T follicular helper cell (primary cell): ENCODE data around the gene COL4A1.

Experiments
- DNase-seq: peaks from one replicate; pipeline ENCODE4 v3.0.0-alpha.2; 2020; ENCODE audit warnings: low read depth

Gene COL4A1

DNA sequence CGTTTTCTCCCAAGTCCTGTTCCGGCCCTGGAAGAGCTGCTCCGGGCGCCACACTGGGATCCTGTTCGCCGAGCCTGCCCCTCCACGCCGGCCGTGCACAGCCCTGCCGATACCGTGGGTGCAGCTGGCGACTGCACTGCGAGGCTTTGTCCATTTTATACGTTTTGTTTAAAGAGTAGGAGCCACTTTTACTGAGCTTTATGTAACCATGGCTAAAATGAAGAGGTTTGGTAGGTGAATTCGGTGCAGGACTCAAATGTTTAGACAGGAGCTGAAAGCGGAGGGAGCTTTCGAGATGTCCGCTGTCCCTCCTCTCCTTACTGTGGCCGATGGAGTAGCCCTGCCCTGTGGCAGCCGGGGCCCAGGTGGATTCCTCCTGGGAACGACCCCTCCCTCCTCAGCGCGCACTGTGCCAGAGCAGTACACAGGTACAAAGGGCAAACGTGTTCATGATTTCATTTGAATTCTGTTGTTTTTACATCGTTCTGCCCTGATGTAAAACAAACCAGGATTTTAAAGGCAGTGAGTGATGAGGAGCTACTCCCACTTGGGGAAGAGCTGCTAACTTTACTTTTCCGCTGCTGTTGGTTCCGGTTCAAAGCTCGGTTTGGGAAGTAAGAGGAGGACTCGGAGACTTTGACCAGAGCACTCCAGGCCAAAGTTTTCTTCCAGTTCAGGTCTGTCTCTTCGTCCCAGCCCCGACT lies 1.9 kb upstream of the COL4A1 start:
- no peak for DNase-seq

DNA sequence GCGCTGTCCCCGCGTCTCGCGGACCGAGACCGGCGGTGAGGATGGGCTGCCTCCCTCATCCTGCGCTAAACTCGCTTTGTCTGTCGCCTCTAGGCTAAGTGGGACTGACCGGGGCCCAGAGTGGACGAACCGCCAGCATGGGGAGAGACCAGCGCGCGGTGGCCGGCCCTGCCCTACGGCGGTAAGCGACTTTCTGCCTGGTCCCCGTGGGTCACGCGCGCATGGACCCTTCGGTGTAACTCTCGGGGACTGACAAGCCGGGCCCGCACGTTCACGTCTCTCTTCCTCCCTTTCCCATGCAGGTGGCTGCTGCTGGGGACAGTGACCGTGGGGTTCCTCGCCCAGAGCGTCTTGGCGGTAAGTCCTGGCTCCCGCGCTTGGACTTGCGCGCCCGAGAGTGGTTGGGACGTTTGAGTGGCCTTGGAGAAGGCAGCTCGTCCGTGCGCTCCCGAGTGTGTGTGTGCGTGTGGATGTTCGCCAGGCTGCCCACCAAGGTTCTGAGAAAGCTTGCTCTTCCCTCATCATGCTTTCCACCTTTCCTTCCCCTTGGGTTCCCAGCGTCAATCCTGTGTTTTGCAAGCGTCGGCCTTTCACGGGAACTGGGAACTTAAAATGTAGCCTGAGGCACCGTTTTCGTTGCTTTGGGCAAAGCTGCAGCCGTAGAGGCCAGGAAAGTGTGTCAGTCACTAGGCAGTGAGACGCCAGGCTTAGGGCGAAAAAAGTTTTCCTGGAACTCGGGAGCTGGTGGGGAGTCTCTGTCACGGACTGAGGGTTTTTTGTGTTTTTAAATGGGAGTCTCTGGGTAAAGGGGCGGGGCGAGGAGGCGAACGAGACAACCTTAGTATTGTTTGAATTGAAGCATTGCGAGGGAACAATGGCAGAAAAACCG lies 1.1 kb upstream of the COL4A1 start:
- no peak for DNase-seq

DNA sequence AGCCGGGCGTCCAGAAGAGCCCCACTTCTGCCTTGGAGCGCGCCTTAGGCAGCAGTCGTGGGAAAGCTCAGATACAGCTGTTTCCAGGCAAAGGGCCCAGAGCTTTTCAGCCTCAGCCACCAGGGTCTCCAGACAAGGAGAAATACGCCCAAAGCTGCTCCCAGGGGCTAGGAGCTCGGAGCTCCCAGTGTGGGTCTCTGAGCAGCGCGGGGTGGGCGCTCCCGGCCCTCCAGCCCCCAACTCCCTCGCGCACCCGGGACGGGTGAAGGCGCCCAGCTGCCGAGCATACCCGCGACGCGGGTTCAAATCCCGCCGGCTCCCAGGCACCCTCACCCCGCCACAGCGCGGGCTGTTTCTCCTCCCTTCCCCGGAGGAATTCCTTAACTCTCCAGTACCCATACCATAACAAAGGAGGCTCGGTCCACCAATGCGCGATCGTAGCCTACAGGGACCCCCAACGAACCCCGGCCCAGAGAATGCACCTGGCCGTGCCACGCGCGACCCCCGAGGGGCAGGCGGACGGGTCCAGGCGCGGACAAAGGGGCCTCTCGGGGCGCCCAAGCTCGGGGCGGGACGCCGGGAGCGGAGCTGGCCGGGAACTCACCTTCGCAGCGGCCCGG lies 507 bp downstream of the COL4A1 start:
- DNase-seq: no peak

DNA sequence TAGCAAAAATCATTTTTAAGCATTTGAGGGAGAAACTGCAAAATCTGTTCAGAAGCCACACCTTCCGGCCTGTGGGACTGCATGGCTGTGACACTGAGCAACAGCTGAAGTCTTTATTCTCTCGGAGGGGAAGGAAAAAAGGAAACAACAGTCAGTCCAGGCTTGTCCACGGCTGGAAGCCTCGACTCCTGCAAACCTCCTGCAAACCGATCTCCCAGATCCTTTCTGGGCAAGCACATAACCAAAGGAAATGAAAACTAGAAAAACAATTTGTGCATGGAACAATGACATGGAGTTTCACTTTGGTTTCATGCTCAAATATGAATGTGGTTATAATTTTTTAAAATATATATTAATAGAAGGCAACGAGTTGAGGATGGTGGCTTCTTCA lies 1.0 kb downstream of the COL4A1 start:
- DNase-seq: no peak

DNA sequence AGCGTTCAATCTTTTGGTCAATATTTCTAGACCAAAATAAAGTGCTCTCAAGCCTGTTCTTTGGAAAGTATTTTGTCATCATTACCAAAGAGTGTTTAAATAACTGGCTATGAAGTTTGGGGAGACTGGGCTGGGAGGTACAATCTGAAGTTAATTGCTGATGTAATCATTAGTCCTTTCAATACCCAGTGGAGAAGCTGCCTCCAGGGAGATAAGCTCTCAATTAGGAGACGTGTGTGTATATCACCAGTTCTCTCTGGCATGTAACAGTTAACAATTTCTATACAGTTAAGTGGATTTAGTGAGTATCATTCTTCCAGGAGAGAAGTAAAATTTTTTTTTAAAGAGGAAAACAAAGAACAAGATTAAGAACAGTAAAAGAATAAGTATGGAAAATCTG lies 1.4 kb downstream of the COL4A1 start:
- DNase-seq: no peak

DNA sequence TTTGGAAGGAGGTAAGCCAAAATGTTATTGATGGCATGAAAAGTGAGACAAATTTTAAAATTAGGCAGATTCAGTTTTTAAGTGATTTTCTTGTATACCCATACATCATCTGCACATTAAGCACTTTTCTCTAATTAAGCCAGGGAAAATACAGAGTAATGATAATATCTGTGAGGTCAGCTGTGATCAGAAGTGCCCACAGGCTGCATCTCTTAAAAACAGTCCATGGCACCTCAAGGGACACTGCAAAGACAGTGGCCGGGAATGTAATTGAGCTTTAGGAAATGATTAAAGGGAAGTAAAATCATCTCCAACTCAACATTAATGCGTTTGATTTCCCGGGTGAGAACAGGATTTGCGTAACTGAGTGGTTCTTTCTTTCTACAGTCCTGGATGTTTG lies 2.0 kb downstream of the COL4A1 start:
- no peak for DNase-seq

DNA sequence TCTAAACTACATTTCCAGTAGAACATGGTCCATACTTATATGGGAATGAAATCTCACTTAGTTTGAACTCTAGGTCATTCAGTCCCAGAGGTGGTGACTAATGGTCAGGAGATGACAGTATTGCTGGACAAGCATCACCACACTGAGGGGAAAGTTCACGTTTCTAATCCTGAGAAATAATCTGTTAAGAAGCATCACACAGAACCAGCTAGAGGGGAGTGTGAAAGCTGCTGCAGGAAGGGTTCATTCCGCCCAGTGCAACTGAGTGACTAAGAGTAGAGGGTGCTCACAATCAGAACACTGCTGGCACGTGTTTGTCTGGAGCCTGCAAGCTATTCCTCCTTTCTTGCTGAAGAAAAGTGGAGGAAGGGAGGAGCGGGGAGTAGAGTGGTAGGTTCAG lies 2.7 kb downstream of the COL4A1 start:
- no peak for DNase-seq

DNA sequence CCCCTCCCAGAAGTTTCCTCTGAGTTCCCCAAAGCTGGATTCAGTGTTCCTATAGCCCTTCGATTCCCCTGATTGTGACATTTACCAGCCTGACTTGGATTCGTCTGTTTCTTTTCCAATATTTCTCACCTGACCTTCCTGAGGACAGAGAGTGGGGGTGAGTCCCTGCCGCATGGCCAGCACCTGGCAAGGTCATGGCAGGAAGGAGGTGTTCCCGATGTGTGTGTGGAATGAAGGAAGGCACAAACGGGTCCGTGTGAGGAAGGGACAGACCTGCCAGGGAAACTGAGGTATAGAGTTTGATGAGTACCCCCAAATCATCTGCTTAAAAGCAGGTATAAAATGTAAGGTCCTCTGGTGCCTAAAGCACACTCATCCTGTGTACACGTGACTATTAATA lies 3.3 kb downstream of the COL4A1 start:
- no peak for DNase-seq

DNA sequence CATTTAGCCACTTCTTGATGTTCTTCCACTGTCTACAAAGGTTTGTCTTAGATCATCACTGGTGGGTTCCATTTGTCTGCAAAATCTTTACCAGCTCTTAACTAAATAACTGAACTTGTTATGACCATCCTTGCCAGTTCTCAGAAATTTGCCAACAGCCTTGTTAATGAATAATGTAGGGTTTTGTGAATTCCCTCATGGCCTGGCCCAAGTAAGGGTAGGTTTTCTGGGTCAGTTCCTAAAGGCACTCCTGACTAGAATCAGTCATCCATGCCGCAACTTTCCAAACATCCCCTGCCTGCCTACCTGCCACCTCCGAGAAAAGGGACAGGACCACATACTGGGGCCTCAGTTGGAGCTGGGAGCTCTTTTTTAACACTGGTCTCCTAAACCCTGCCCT lies 4.0 kb downstream of the COL4A1 start:
- no peak for DNase-seq

DNA sequence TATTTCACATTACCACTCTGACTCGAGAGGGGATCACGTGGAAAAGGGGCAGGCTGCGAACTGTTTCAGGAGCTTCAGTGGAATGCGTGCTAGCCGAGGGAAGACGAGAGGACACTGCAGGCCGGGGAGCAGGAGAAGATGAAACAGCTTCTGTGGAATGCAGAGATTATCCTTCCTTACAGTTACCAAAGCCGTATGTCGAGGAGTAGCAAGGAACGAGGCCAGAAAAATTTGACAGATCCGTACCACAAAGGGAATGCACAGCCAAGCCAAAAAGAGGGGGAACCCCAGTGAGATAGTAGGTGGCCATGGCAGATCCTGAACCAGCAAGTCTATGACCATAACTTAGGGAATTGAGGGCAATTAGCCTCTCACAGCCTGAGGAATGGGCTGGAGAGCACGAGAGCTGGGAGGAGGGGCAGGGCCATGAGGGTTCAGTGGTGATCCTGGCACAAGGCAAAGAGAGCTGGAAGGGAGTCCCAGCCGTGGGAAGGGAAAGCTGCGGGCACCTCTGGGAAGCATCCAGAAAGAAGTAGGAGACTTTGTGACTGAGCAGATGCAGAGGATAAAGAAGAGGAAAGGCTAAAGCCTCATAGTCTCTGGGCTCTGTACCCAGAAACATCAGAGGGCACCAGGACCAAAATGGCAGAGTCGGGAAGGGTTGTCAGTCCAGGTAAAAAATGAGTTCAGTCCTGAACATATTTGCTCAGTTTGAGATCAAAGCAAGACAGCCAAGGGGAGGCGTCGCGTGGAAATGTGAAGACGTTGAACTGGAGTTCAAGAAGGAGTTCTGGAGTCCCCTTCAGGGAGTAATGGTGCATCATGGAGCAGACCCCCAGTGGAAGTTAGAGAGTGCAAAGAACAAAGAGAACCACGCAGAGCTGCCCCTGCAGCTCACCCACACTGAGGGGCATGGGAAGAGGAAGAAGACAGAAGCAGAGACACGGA lies 5.1 kb downstream of the COL4A1 start:
- DNase-seq: no peak

DNA sequence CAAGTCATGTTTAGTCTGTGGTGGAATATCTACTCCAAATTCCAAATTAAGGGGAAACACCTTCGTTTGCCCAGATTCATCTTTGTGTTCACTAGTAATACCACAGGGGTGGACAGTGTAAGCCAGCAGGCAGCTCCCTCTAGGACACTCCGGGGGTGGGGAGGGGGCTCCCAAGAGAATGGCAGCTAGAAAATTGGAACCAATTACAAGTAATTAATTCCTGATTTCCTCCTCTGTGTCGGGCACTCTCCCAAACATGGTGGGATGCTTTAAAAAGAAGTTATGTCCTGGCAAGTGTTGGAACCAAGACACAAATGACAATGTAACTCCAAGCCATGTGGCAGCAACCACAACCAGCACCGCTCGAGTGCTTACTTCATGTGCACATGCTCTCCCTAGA lies 5.9 kb downstream of the COL4A1 start:
- no peak for DNase-seq

DNA sequence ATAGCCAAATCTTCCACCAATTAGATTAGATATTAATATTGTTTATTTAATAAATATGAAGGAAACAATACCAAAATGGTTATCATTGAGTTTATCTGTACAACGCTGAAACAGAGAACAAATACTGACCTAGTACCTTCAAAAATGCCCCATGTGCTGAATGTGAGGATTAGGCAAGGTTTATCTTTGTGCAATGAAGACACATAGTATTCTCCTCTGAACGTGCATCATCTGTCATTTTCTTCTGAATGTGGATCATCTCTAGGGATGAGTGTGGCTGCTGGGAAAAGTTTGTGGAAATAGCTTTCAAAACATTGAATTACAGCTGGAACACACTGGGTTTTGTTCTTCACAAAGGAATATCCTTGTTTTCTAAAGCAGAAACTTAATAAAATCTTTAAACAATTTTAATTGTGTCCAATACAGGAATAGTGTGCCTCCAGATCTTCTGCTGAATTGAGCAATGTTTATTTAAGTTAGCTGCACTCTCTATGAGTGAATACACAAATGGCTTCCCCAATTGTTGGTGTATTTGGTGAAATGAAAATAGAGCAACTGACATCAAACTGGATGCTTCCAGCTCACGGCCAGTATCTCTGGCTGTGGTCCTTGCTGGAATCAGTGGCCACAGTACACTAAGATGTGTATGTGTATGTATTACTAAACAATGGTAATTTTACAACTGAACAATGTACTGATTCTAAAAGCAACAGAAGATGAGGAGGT lies 6.7 kb downstream of the COL4A1 start:
- no peak for DNase-seq

DNA sequence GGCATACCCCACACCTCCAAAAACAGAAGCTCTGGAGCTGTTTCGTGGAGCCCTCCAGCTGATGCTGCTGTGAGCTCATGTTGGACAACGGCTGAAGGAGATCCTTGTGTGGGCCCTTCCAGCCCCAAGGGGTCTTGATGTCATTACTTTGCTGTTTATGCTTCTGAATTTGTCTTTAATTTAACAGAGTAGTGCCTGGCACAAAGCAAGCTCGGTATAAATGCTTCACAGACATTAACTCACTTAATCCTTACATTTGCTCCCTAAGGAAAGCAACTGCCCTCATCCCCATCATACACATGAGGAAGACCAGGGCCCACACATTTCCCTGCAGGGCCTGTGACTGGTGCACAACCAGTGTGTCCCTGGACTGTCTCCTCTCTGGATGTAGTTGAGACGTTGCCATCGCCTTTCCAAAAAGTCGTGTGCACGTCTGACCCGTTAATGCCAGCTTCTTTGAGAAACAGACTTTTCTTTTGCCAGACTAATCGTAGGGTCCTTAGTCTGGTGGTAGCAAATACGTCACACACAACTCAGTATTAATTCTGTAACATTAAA lies 7.6 kb downstream of the COL4A1 start:
- no peak for DNase-seq

DNA sequence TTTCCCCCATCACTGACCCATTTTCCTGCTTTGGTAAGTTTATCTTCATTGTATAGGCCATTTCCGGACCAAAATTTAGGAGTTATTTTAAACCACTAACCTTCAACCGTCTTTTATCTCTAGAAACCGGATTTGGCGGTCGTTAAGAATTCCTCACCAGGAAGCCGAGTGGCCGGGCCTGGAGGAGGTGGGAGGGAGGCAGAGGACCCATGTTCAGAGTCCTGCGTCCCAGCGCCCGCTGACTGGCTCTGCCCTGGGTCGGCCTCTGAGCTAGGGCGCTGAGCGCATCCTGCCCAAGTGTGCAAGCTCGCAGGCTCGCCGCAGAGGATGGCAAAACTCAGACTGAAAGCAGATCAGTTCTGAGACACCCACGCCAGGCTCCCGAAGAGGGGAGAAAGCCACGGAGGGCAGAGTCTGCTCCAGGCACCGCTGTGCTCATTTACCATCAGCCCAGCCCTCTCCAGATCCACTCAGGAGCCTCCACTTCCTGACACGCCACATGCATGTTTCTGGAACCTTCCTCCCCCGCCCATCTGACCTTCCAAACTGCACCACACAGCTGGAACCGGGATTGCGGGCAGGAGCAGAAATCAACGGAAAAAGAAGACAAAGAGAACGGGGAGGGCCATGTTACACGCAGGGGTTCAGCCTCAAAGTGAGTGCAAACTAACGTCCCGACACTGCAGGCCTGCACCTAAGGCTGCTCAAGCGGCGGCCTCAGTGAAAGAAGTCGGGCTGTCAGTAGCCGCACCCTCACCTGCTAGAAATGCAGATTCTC lies 8.3 kb downstream of the COL4A1 start:
- no peak for DNase-seq

DNA sequence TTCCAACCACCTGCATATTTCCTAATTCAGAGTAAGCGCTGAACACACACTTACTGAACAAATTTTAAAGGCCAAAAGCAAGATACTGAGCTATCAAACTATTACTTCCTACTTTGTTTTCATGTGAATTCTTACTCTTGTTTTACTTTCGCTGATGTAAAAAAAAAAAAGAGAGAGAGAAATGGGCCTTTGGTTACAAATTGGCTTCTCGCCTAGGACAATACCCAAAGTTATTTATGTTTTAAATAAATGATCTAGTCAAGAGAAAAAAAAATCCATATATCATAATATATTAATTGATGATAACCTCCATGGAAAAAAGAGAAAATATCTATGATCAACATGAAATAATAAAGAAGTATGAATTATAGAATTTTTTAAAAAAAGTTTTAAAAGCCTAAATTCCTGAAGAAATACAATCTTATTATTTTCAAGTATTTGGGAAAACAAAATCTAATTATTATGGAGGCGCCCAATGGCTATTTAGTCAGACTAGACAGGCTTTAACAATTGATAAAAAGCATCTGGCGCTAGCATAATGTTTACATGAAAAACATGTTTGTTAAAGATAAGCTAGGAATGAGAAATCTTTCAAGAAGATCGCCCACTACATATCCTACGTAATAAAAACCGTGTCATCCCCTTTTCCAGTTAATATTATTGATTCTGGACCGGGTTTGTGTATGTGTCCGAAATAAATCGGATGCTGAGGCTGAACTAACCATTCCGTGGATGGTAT lies 9.0 kb downstream of the COL4A1 start:
- no peak for DNase-seq

DNA sequence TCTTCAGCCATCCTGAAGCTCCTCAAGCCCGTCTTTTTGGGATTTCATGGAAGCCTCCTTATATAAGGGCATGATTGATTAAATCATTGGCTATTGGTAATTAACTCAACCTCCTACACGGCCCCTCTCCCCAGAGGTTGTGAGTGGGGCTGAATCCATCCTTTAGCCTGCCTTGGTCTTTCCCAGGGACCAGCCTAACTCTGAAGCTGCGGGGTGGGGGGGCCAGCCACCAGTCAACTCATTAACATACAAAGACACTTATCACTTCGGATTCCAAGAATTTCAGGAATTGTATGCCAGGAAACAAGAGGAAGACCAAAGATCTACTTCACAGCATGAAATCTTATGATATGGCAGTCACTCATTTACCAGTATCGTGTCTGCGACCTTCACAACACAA lies 9.9 kb downstream of the COL4A1 start:
- no peak for DNase-seq

DNA sequence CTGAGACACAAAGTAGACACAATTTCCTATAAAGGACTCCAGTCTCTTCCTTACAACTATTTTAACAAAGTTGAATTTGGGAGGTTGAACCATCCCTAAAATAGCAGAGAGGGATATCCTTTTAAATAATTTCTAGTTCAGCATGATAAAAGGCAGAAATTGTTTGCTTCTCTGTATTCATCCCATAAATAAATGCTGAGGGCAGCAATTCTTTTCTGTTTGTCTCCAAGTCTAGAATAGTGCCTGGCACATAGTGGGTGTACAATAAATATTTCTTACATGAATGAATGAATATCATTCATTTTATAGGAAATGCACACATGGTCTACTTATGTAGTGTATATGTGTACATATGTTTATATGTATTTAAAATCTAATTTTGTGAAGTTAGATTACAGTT lies 12.3 kb downstream of the COL4A1 start:
- DNase-seq: no peak

DNA sequence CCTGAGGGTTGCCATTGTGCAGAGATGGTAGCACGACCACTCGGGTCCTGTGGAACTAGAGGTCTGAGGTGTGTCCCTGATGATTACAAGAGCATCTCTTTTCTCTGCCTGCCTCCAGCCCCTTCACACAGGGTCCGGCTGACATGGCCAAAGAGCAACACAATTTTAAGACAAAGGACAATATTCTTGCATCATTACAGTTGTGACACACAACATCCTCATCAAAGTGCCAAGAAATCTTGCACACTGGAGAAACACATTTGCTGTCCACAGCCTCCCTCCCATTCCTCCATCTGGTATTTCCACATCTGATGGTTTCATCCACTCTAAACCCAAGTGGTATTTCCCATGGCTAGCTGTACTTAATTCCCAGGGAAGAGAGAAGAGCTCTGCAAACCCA lies 12.8 kb downstream of the COL4A1 start:
- no peak for DNase-seq

DNA sequence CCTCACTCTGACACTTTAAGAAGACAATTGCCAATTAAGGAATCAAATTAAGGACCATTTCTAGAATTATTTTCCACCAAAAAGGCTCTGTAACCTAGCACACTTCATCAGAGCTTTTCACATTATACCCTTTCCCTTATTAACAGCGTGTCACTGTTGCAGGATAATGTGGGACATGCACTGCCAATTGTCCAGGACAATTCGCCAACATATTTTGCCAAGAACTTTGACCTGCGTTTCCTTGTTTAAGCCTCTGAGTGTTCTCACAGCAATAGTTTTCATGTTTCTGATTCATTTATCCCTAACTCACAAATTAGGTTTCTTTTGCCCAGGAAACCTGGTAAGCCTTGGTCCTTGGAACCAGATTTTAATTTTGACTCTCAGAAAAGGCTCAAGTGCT lies 13.3 kb downstream of the COL4A1 start:
- no peak for DNase-seq
